GM21515 (cell line): ENCODE data around the gene CD24.
"Not testable (repeated sequence)": the region's sequence is repeated elsewhere in the genome, so short reads cannot be mapped to it uniquely, and the experiment has no call there.

Experiments
- ATAC-seq: cut with Tn5 transposase; IDR thresholded peaks from one replicate; pipeline ENCODE4 v1.9.1; 2021; ENCODE audit not compliant: unreplicated experiment

Gene CD24

GRCh38 chr6:106970769-106971168 lies 3.8 kb downstream of the CD24 start:
- ATAC-seq: not testable (repeated sequence)

- no peak for ATAC-seq
These were observed 6.5 kb downstream of the CD24 start for GRCh38 chr6:106967936-106968555.

GRCh38 chr6:106966671-106967640 lies 7.6 kb downstream of the CD24 start:
- no peak for ATAC-seq

DNA sequence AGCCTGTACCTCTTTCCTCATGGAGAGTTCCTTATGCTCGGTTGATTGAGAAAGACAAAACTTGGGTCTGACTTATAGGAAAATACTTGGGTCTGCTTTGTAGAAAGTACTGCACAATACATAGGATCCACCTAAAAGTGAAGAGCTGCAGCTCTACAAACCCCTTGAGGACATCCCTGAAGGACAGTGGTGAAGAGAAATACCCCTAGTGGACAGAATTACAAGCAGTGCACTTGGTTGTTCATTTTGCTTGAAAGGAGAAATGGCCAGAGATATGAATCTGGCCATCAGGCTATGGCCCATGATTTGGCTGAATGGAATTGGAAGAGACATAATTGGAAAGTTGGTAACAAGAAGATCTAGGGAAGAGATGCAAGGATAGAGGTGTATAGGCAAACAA lies 8.3 kb downstream of the CD24 start:
- no peak for ATAC-seq

DNA sequence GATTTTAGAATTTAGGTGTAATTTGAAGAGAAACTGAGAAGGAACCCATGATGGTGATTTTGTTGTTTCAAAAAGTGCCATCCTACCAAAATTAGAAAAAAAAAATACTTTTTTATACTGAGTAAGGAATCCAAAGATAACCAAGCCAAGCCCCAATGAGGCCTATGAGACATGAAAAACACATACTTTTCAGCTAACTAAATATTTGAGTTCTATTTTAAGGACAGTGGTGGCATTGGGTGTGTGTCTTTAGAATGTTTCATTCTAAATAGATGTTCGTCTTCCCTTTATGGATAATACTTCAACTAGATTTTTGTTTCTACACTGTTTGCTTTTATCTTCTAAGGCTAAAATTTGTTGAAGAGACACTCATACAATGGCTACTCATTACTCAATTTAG lies 9.6 kb downstream of the CD24 start:
- no peak for ATAC-seq

DNA sequence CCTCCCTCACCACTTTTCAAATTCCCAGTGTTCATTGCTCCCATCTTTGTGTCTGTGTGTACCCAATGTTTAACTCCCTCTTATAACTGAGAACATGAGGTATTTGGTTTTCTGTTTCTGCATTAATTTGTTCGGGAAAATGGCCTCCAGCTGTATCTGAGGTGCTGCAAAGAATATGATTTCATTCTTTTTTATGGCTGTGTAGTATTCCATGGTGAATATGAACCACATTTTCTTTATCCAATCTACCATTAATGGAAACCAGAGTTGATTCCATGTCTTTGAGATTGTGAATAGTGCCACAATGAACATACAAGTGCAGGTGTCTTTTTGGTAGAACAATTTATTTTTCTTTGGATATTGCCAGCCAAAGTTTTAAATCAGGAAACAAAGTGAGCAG lies 10.4 kb downstream of the CD24 start:
- ATAC-seq: no peak

DNA sequence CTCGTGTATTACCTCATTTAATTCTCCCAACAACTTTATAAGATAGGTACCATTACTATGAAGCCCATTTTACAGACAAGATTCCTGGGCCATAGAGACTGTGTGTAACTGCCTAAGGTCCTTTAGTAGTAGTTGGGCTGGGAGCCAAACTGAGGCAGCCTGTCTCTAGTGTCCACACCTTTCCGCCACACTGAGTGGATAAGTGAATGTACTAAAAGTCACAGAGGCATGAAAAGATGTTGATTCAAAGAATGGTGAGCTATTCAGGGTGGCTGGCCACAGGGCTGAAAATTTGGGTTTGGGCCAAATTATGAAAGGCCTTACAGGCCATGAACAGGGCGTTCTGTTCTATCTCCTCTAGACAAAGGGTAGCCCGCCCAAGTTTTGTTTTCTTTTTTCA lies 11.0 kb downstream of the CD24 start:
- ATAC-seq: no peak

GRCh38 chr6:106961801-106962200 lies 12.7 kb downstream of the CD24 start:
- no peak for ATAC-seq

GRCh38 chr6:106961136-106961535 lies 13.4 kb downstream of the CD24 start:
- ATAC-seq: no peak

GRCh38 chr6:106959985-106960384 lies 14.5 kb downstream of the CD24 start:
- ATAC-seq: no peak

GRCh38 chr6:106939848-106940247 lies 34.7 kb downstream of the CD24 start:
- no peak for ATAC-seq

- ATAC-seq: no peak
These were observed 35.3 kb downstream of the CD24 start for GRCh38 chr6:106939208-106939607.

DNA sequence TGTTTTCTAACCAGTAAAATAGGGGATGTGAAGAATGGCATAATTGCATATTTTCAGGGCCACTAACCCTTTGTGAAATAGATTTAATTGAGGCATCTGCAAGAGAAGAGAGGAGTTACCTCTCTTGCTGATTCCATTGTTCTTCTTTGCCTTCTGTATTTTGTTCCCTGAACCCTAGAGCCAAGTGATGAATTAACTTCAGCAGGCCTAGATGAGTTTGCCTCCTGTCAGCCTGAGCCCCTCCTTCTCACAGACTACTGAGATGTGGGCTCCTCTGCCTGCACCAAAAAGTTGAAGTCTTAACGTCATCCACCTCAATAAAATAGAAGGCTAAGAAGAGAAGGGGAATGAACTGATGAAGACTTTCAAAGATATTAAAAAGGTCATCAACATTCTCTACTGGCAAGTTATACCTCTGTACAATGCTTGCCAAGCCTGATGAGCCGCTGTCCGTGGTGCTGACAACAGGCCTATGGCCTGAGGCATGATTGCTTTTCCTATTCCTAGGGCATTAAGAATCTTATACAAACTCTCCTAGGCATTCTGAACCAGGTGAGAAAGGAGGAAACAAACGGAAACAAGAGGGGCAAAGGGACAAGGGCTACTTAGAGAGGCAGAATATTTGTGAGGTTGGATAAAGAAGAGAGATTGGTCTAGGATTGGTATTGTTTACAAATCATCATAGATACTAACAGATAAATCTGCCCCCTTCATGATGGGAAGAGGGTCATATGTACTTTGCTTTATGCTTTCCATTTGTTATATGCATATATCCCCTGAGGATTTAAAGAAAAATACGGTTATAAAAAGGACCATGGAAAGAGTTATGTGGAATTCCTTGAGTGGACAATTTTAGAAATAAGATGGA lies 46.8 kb downstream of the CD24 start:
- ATAC-seq: no peak

DNA sequence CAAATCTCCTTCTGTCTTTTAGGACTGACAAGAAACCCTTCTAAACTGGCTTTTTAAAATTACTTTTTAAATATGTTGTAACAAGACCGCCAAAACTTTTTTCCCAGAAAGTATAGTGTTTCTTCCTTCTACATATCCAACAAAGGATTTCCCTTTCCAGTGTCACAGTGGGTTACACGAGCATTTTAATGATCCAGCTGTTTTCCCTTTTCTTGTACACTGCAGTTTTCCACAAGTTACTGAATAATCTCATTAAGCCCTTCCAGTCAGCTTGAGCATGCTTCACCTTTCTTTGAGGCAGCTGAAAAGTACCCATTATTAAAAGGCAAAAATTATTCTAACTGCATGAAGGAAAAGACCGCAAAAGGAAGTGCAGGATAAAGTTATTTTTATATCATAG lies 48.6 kb downstream of the CD24 start:
- ATAC-seq: no peak

DNA sequence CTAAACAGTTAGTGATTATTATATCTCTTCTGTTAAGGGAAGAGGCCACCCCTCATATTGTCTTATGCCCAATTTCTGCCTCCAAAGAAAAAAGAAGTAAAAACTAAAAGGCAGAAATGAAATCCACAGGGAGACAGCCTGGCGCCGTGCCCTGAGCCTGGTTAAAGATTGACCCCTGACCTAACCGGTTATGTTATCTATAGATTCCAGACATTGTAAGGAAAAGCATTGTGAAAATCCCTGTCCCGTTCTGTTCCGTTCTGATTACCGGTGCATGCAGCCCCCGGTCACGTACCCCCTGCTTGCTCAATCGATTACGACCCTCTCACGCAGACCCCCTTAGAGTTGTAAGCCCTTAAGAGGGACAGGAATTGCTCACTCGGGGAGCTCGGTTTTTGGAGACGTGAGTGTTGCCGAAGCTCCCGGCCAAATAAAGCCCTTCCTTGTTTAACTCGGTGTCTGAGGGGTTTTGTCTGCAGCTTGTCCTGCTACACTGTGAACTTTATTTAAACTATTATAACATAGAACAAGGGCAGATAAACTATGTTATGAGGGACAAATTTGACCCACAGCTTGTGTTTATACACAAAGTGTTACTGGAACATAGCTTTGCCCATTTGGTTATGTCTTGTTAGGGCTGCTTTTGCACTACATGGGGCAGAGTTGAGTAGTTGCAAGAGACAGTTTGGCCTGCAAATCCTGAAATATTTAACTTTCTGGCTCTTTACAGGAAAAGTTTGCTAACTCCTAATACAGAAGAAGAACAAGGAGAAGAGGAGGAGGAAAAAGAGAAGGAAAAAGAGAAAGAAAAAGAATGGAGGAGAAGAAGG lies 49.6 kb downstream of the CD24 start:
- ATAC-seq: no peak

GRCh38 chr6:106922626-106923025 lies 51.9 kb downstream of the CD24 start:
- no peak for ATAC-seq
